GM13977 (cell line): ENCODE data around the gene CAMK2N1.
"Not testable (repeated sequence)": the region's sequence is repeated elsewhere in the genome, so short reads cannot be mapped to it uniquely, and the experiment has no call there.

Experiments used
- DNase-seq: peaks from one replicate; pipeline ENCODE4 v3.0.0; 2012; ENCODE audit warnings: low spot score
- in situ Hi-C: fragments of 300-500 bp; cut with MboI; formaldehyde crosslinking; loops from one replicate; pipeline ENCODE4 v1.12.0; 2022; ENCODE audit warnings: low sequenced_read_pairs, low pct_unique_long_range_greater_than_20kb, mixed read lengths, inconsistent platforms; ENCODE audit not compliant: unreplicated experiment
- TF ChIP-seq, protein P1 (sequence below): IDR thresholded peaks from 2 replicates; pipeline ENCODE4 v1.5.1; 2012; ENCODE audit warnings: mild to moderate bottlenecking, control low read depth; ENCODE audit not compliant: insufficient read depth; ENCODE audit errors: extremely low read depth, missing control alignments

The CAMK2N1 gene

DNA sequence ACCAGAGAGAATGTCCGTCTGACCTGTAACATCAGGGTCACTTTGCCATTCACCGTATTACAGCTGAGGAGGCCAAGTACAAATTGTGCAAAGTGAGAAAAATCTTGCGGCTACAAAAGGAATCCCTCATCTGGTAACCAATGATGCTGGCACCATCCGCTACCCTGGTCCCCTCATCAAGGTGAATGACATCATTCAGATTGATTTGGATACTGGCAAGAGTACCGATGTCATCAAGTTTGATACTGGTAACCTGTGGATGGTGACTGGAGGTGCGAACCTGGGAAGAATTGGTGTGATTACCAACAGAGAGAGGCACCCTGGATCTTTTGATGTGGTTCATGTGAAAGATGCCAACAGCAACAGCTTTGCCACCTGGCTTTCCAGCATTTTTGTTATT is 40.3 kb upstream of the CAMK2N1 start:
- in situ Hi-C loops, result loop anchor here (25.0 kb wide), 1 partner anchor 111 kb away; the partner anchor contains the start of gene PINK1
- DNase-seq, result no peak
- TF ChIP-seq, protein P1, sequence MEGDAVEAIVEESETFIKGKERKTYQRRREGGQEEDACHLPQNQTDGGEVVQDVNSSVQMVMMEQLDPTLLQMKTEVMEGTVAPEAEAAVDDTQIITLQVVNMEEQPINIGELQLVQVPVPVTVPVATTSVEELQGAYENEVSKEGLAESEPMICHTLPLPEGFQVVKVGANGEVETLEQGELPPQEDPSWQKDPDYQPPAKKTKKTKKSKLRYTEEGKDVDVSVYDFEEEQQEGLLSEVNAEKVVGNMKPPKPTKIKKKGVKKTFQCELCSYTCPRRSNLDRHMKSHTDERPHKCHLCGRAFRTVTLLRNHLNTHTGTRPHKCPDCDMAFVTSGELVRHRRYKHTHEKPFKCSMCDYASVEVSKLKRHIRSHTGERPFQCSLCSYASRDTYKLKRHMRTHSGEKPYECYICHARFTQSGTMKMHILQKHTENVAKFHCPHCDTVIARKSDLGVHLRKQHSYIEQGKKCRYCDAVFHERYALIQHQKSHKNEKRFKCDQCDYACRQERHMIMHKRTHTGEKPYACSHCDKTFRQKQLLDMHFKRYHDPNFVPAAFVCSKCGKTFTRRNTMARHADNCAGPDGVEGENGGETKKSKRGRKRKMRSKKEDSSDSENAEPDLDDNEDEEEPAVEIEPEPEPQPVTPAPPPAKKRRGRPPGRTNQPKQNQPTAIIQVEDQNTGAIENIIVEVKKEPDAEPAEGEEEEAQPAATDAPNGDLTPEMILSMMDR, result no peak

DNA sequence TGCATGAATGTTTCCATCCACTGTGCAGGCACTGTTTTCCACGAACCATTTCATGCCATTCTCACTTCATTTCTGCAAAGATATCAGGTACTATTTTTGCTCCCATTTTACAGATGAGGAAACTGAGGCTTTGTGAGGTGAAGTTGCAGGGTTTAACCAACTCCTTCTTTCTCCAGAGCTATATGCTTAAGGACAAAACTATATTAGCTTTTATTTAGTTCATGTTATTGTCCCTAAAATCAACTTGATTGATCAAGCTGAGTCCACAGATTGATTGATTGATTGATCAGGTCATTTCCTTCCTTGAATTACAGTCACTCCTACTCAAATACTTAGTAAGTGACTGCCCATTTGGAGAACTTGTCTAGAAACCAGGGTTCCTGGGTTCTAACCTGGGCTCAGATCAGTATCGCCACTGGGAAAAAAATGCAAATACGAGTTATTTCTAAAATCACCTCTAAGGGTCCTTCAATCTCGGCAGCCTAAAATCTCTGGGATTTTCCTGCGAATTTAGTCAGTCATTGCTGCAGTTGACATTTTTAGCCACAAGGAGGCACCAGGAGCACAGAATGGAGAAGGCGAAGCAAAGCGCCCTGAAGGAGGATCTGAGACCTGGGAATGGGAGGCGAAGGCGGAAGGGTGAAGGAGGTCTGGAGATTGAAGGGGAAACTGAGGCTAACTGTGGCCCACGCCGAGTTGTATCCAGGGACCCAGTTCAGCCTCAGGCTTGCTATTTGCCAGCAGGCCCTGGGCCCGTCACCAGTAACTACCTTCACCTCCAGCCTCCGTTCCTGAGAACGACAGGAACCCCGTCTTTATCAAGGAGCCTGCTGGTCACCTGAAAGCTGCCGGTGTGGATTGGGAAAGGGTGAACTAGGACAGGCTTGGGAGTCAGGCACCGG is 36.2 kb upstream of the CAMK2N1 start:
- peak; percentile 54 for DNase-seq
- TF ChIP-seq, protein P1, result peak; percentile 92
- in situ Hi-C loops, result no loop called here

DNA sequence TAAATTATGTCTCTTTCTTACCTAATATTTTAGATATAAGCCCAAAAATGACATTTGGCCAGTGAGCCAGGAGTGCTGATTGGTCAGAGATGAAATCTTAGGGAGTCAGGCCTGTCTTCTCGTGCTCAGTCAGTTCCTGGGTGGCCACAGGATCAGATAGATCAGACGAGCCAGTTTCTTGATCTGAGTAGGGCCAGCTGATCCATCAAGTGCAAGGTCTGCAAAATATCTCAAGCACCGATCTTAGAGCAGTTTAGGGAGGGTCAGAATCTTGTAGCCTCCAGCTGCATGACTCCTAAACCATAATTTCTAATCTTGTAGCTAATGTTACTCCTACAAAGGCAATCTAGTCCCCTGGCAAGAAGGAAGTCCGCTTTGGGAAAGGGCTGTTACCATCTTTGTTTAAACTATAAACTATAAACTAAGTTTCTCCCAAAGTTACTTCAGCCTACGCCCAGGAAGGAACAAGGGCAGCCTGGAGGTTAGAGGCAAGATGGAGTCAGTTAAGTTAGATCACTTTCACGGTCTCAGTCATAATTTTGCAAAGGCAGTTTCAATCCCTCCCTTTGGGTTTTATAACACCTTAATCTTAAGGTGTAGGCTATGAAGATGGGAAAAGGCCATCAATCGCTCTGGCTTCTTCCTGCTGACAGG is 33.7 kb upstream of the CAMK2N1 start:
- not testable (repeated sequence) for DNase-seq

DNA sequence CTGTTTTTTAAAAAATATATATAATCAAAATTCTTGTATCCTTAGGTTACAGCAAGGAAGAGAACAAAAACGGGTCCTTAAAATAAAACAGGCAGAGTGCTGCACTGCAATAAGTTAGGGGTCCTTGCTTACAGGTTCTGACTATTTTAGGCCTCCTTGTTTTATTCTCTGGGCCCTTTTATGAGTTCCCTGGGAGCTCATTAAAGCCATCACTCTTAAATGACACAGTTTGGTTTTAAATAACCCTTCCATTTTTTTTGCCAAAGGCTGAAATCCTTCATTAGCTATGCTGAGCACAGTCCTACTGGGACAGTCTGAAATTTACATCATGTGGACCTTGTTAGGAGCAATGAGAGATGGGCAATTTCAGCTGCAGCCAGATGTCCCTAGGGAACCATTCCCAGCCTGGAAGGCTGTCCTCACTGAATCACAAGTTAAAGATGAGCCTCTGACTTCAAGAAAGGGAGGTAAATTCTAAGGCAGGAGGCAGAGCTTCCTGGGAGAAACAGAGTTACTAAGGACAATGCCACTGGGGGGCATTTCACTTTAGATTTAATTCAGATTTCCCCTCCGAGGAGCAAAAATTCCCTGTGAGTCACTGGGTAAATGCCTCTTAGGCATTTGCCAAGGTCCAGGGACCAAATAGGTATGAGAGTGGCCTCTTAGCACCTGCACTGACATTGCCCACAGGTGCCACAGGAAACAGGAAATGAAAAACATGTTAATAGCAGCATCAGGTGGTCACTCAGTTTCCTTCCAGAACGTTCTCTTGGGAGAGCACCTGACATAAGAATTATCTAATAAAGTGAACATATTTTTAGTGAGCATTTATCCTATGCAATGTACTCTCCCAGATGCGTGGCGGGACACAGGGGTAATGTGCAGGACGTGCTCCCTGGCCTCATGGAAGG is 25.8 kb upstream of the CAMK2N1 start:
- DNase-seq, result no peak
- in situ Hi-C loops, result no loop called here
- TF ChIP-seq, protein P1, result no peak

More for the DNA sequence above, 33.7 kb upstream of the CAMK2N1 start:
- in situ Hi-C loops, result not testable (repeated sequence)

DNA sequence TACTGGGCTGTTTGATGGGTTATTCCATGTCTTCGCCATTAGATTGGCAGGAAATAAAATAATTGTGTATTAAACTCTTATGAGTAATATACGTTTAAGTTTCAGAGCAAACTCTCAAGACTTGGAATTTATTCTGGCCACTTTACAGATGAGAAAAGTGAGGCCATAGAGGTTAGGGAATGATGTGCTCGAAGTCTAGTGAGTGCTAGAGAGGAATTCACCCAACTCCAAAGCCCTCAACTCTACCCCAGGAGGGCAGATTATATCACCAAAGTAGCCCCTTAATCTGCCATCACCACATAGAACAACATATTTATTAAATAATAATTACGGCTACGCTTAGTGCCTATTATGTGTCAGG is 22.4 kb upstream of the CAMK2N1 start:
- TF ChIP-seq, protein P1, result no peak

DNA sequence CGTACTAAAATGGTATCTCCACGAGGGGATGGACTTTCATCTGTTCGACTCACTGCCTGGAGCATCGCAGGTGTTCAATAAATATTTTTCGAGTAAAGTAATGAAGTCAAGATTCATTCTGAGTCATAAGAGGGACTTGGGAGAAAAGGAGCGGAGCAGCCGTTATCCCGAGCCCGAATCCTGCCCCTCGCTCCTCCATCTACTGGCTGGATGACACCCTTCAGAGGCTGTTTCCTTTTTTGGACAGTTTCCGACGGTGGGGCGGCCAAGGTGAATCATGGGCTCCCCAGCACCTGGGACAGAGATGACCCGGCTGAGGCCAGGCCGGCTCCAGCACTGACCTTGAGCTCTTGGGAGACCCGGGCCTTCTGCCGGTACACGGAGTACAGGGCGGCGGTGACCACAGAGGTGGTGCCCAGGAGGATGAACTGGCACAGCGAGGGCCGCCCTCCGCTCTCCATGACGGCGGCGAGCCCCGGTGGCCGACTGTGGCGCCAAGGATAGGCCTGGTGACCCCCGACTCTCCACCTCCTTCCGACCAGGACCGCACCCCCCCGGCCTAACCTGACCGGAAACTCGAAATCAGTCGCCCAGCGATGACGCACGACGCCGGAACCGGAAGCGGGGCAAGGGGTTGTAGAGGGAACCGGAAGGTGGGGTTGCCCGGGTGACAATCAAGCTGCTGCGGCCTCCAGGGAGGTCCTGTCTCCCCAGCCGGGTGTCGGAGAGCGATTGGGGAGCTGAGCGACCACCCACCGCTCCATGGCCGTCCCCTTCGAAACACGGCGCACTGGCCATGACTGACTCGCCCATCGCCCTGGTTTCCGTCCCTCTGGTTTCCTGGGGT is 21.8 kb upstream of the CAMK2N1 start, which contains the start of gene MUL1:
Gene MUL1, minus strand, starts transcription at position 588 of the 847 bp plus-strand sequence. Its CDS starts 127 bp downstream, at position 461.
- in situ Hi-C loops, result no loop called here
- TF ChIP-seq, protein P1, result no peak
- peak; percentile 94 for DNase-seq

More for the DNA sequence above, 22.4 kb upstream of the CAMK2N1 start:
- DNase-seq, result no peak
- in situ Hi-C loops, result no loop called here
